ENCODE data around the gene WRAP73. TPM values are rescaled to one million over a fixed set of nuclear protein-coding genes. Genes with fewer than 3 reads are reported as not detected.
A peak's percentile ranks its signal among the peaks of the same experiment; 100 is the strongest.

The WRAP73 gene
- total and polyA plus RNA-seq, 2 experiments from 2014 or later = 16.9 to 20.2 TPM

DNA sequence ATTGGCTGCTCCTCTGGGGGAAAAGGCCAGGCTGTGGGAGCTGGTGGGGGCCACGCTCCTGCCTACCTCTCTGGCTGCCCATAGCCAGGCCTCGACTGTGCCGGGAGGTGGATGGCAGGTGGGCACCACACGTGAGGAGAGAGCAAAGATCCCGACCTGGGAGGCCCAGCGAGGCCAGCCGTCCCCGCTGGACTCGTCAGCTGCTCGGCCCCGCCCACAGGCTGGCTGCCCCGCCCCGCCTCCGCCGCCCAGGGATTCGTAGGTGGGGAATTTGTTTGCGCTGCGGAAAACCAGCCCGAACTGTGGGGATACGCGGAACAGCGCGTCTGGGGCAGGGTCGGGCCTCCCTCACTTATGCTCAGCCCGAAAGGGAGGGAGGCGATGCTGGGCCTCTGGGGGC, 34.1 kb upstream of the WRAP73 start:
- Histone ChIP-seq H3K27me3 (replicated peaks; ENCODE audit: insufficient read depth) (peaks cover 15% of the 10 kb centered on the region), H3K4me3 (0 out of 2 replicates have a peak overlapping the region, but pooled peaks have one; percentile 29), H3K4me1 (ENCODE audit: insufficient read depth) (no peaks in the 10 kb centered on the region), H3K27ac (no peak overlapping the region), H3K36me3 (ENCODE audit: low read depth) (no peaks in the 10 kb centered on the region), H3K9ac (no peak overlapping the region), H4K20me1 (ENCODE audit: insufficient read depth) (no peaks in the 10 kb centered on the region), H3K79me2 (ENCODE audit: insufficient read depth) (no peaks in the 10 kb centered on the region), H2AFZ (no peak overlapping the region), H3K9me3 (ENCODE audit: low read depth) (no peaks in the 10 kb centered on the region), H3F3A (ENCODE audit: insufficient read depth) (no peaks in the 10 kb centered on the region), H3K9me2 (ENCODE audit: insufficient read depth) (no peaks in the 10 kb centered on the region), H3K4me2 (ENCODE audit: unreplicated experiment) (no peak overlapping the region)
- in situ Hi-C loops (cut with MboI) = no loop called here
- peak; percentile 61 for DNase-seq
- 5 to 7% methylated on average over 16 to 25 of the region's 26 CpGs for WGBS, 2 experiments (ENCODE audit: low coverage in 1 of 2, low lambda C conversion rate in 2 of 2, missing lambda C conversion rate in 2 of 2)
- TF ChIP-seq EZH2phosphoT487 (IDR thresholded peaks at IDR 0.05; ENCODE audit: insufficient read depth, low read depth) = no peak
- TF ChIP-seq EZH2 (IDR thresholded peaks at IDR 0.05; ENCODE audit: insufficient read depth, poor library complexity, severe bottlenecking) = no peak

DNA sequence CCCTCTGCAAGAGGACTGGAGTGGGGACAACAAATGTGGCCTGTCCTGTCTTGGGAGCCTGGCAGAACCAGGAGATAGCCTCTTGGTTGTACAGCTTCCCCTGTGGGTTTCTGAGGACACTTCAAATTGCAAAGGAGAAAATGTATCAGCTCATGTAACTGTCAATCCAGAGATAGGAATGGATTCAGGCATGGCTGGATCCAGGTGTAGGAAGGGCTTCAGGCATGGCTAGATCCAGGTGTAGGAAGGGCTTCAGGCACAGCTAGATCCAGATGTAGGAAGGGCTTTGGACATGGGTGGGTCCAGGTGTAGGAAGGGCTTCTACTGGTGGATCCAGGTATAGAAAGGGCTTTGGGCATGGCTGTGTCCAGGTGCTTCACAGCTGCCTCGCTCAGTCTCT, 33.3 kb upstream of the WRAP73 start:
- H3K27me3 ChIP-seq (replicated peaks; ENCODE audit: insufficient read depth) = peaks cover 15% of the 10 kb centered on the region
- no peak overlapping the region for H3K9ac ChIP-seq
- TF ChIP-seq EZH2phosphoT487 (IDR thresholded peaks at IDR 0.05; ENCODE audit: insufficient read depth, low read depth) (no peak), EZH2 (IDR thresholded peaks at IDR 0.05; ENCODE audit: insufficient read depth, poor library complexity, severe bottlenecking) (no peak)
- no peak overlapping the region for H3K4me3 ChIP-seq
- no peaks in the 10 kb centered on the region for H3K79me2 ChIP-seq (ENCODE audit: insufficient read depth)
- no peak overlapping the region for H3K27ac ChIP-seq
- in situ Hi-C loops (cut with MboI) = no loop called here
- no peak overlapping the region for H2AFZ ChIP-seq
- H3K9me2 ChIP-seq (ENCODE audit: insufficient read depth) = no peaks in the 10 kb centered on the region
- WGBS, 2 experiments (ENCODE audit: low coverage in 1 of 2, low lambda C conversion rate in 2 of 2, missing lambda C conversion rate in 2 of 2) = 58 to 88% methylated on average over 1 of the region's 1 CpG
- H3K4me2 ChIP-seq (ENCODE audit: unreplicated experiment) = no peak overlapping the region
- no peaks in the 10 kb centered on the region for H3K36me3 ChIP-seq (ENCODE audit: low read depth)
- H4K20me1 ChIP-seq (ENCODE audit: insufficient read depth) = no peaks in the 10 kb centered on the region
- DNase-seq = no peak
- H3K4me1 ChIP-seq (ENCODE audit: insufficient read depth) = no peaks in the 10 kb centered on the region
- H3F3A ChIP-seq (ENCODE audit: insufficient read depth) = no peaks in the 10 kb centered on the region
- H3K9me3 ChIP-seq (ENCODE audit: low read depth) = no peaks in the 10 kb centered on the region

DNA sequence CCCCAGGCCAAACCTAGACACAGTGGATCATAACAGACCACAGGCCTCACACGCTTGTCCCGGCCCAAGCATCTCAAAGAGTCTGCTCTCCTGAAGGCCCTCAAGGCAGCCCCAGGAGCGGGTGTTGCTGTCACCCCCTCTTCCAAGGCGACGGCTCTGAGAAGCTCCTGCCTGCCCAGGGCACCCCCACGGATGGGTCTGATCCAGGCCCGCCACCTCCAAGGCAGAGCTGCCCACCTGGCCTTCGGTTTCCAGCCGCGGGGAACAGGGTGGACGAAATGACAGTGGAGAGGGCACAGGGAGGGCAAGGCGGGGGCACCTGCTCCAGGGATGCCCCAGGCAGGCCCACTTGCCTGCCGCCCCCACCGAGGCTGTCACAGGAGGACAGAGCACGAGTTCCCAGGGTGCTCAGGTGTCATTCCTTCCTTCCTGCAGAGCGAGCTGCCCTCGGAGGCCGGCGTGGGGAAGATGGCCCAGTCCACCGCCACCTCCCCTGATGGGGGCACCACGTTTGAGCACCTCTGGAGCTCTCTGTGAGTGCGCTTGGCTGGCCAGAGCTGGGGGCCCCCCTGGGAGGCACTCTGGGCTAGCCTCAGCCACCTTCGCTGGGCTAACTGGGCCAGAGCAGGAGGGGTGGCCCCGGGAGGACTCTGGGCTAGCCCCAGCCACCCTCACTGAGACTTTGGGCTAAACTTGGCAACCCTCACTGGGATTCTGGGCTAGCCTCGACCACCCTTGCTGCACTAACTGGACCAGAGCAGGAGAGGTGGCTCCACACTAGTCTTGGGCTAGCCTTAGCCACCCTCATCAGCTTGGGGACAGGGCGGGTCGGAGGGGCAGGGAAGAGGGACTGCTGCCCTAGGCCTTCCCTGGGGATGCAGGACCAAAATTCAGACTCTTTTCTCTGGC, 32.2 kb upstream of the WRAP73 start:
- in situ Hi-C loops (cut with MboI) = no loop called here
- TF ChIP-seq EZH2 (IDR thresholded peaks at IDR 0.05; ENCODE audit: insufficient read depth, poor library complexity, severe bottlenecking) (no peak), EZH2phosphoT487 (IDR thresholded peaks at IDR 0.05; ENCODE audit: insufficient read depth, low read depth) (no peak)

DNA sequence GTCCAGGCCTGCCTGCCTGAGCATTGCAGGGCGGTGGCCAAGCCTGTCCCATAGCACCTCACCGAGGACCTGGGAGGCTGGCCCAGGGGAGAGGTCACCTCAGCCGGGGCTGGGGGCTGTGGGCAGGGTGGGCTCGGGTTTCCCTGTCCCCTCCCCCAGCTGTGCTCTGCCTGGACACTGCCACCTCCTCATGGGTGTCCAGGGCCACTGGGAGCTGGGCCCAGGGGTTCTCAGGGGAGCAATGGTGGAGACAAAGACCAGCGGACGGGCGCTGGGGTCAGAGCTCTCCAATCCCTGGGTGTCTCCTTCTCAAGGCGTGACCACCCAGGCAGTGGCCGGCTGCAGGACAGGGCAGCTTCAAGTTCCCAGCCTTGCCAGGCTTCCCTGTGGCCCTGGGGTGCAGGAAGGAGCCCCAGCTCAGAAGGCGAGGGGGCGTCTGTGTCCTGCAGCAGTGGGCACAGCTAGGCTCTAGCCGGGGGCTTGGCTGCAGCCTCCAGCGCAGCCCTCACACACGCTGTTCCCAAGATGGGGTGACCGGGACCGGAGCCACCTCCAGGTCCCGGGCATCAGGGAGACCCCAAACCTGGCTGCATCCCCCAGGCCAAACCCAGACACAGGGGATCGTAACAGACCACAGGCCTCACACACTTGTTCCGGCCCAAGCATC, 31.5 kb upstream of the WRAP73 start:
- no peaks in the 10 kb centered on the region for H4K20me1 ChIP-seq (ENCODE audit: insufficient read depth)
- H3K27ac ChIP-seq = no peak overlapping the region
- 62 to 64% methylated on average over 15 to 19 of the region's 19 CpGs for WGBS, 2 experiments (ENCODE audit: low coverage in 1 of 2, low lambda C conversion rate in 2 of 2, missing lambda C conversion rate in 2 of 2)
- no peaks in the 10 kb centered on the region for H3K9me3 ChIP-seq (ENCODE audit: low read depth)
- no peak for TF ChIP-seq EZH2phosphoT487 (IDR thresholded peaks at IDR 0.05; ENCODE audit: insufficient read depth, low read depth)
- no peak for TF ChIP-seq EZH2 (IDR thresholded peaks at IDR 0.05; ENCODE audit: insufficient read depth, poor library complexity, severe bottlenecking)
- no peak overlapping the region for H2AFZ ChIP-seq
- H3K4me1 ChIP-seq (ENCODE audit: insufficient read depth) = no peaks in the 10 kb centered on the region
- no peak overlapping the region for H3K4me3 ChIP-seq
- peaks cover 15% of the 10 kb centered on the region for H3K27me3 ChIP-seq (replicated peaks; ENCODE audit: insufficient read depth)
- no peaks in the 10 kb centered on the region for H3F3A ChIP-seq (ENCODE audit: insufficient read depth)
- no peaks in the 10 kb centered on the region for H3K79me2 ChIP-seq (ENCODE audit: insufficient read depth)
- H3K4me2 ChIP-seq (ENCODE audit: unreplicated experiment) = no peak overlapping the region
- no peak overlapping the region for H3K9ac ChIP-seq
- in situ Hi-C loops (cut with MboI) = no loop called here
- DNase-seq = no peak
- H3K36me3 ChIP-seq (ENCODE audit: low read depth) = no peaks in the 10 kb centered on the region
- no peaks in the 10 kb centered on the region for H3K9me2 ChIP-seq (ENCODE audit: insufficient read depth)

More for the DNA sequence above, 32.2 kb upstream of the WRAP73 start:
- H3K27me3 ChIP-seq (replicated peaks; ENCODE audit: insufficient read depth) = peaks cover 15% of the 10 kb centered on the region
- no peaks in the 10 kb centered on the region for H3K4me1 ChIP-seq (ENCODE audit: insufficient read depth)
- no peaks in the 10 kb centered on the region for H3K79me2 ChIP-seq (ENCODE audit: insufficient read depth)
- H3K9me3 ChIP-seq (ENCODE audit: low read depth) = no peaks in the 10 kb centered on the region
- no peak overlapping the region for H3K4me3 ChIP-seq
- no peaks in the 10 kb centered on the region for H3K36me3 ChIP-seq (ENCODE audit: low read depth)
- WGBS, 2 experiments (ENCODE audit: low coverage in 1 of 2, low lambda C conversion rate in 2 of 2, missing lambda C conversion rate in 2 of 2) = 74 to 80% methylated on average over 25 of the region's 27 CpGs
- no peaks in the 10 kb centered on the region for H3F3A ChIP-seq (ENCODE audit: insufficient read depth)
- H3K4me2 ChIP-seq (ENCODE audit: unreplicated experiment) = no peak overlapping the region
- no peak overlapping the region for H2AFZ ChIP-seq
- no peaks in the 10 kb centered on the region for H3K9me2 ChIP-seq (ENCODE audit: insufficient read depth)
- no peak overlapping the region for H3K9ac ChIP-seq
- DNase-seq = no peak
- no peaks in the 10 kb centered on the region for H4K20me1 ChIP-seq (ENCODE audit: insufficient read depth)
- H3K27ac ChIP-seq = no peak overlapping the region

Data from GM23248 (cell line).